22Rv1 (cell line): ENCODE data around the gene TUBGCP2.
A peak's percentile ranks its signal among the peaks of the same experiment; 100 is the strongest.

Experiments
- H3K27ac ChIP-seq: fragments of 450-650 bp; 2 replicates; pipeline ENCODE4 v1.5.1; 2017
- CTCF ChIP-seq: fragments of 450-650 bp; IDR thresholded peaks from 2 replicates; pipeline ENCODE4 v1.5.1; 2017; ENCODE audit warnings: mild to moderate bottlenecking
- ZFX ChIP-seq: fragments of 450-650 bp; IDR thresholded peaks from 2 replicates; pipeline ENCODE4 v1.6.1; 2017; ENCODE audit warnings: antibody characterized with exemption, borderline replicate concordance

TUBGCP2 gene

GRCh38 chr10:133318494-133319127 is 9.9 kb upstream of the TUBGCP2 start:
- peak overlapping the region; percentile 52 for H3K27ac ChIP-seq
- no peak for TF ChIP-seq ZFX
- peak; percentile 94 for TF ChIP-seq CTCF

- H3K27ac ChIP-seq = no peak overlapping the region
- TF ChIP-seq CTCF (no peak), ZFX (no peak)
Observed at GRCh38 chr10:133316732-133317131, 8.1 kb upstream of the TUBGCP2 start.

- 0 out of 2 replicates have a peak overlapping the region, but pooled peaks have one; percentile 8 for H3K27ac ChIP-seq
- TF ChIP-seq CTCF (no peak), ZFX (no peak)
Observed at GRCh38 chr10:133316266-133316665, 7.6 kb upstream of the TUBGCP2 start.

GRCh38 chr10:133315847-133316246 is 7.2 kb upstream of the TUBGCP2 start:
- no peak for TF ChIP-seq ZFX
- no peak for TF ChIP-seq CTCF
- peak overlapping the region; percentile 8; the same call in 1 of the 2 replicates for H3K27ac ChIP-seq

GRCh38 chr10:133314911-133315310 is 6.2 kb upstream of the TUBGCP2 start:
- no peak for TF ChIP-seq ZFX
- TF ChIP-seq CTCF = no peak
- H3K27ac ChIP-seq = no peak overlapping the region

GRCh38 chr10:133313192-133313591 is 4.5 kb upstream of the TUBGCP2 start:
- peak overlapping the region; percentile 37 for H3K27ac ChIP-seq
- TF ChIP-seq ZFX (no peak), CTCF (no peak)

GRCh38 chr10:133312769-133313145 is 4.1 kb upstream of the TUBGCP2 start:
- H3K27ac ChIP-seq = no peak overlapping the region
- no peak for TF ChIP-seq ZFX
- TF ChIP-seq CTCF = no peak
